B cell (primary cell): ENCODE results near the gene PRPF19. TPM values are rescaled to one million over a fixed set of nuclear protein-coding genes. Genes with fewer than 3 reads are reported as not detected.

ENCODE experiments used
- ATAC-seq: fragments of 200-7000 bp; cut with Tn5 transposase; one replicate; pipeline ENCODE4 v1.10.0; 2021; ENCODE audit warnings: low read depth, mild to moderate bottlenecking, moderate number of reproducible peaks, moderate library complexity
- CTCF ChIA-PET: fragments of 350-600 bp; sonication (Branson Sonifier 250); formaldehyde crosslinking; loops from one replicate; lab custom pipeline; 2021; ENCODE audit warnings: antibody characterized with exemption, inconsistent platforms; lab: Charles Lee
- POLR2A ChIA-PET: fragments of 350-600 bp; sonication (Branson Sonifier 250); formaldehyde crosslinking; loops from one replicate; lab custom pipeline; 2021; ENCODE audit warnings: antibody characterized with exemption; lab: Charles Lee
- DNase-seq: peaks from one replicate; pipeline ENCODE4 v3.0.0; 2013
- H2AFZ ChIP-seq: 2 replicates; pipeline ENCODE4 v1.6.1; 2012; ENCODE audit warnings: mild to moderate bottlenecking, low read depth, low read length; ENCODE audit not compliant: insufficient read depth, poor library complexity, severe bottlenecking
- H3K27ac ChIP-seq, 2 donors: 1 replicate in 1 of 2; 2 replicates in 1 of 2; pipeline ENCODE4 v1.5.1; 2012 to 2013; ENCODE audit warnings: low read length in 2 of 2, mild to moderate bottlenecking in 2 of 2, moderate library complexity in 1 of 2
- H3K27me3 ChIP-seq, 4 experiments: fragments of 200-600 bp in 1 of 4; sonication (generic) in 1 of 4; replicated peaks in 1 of 4; 1 replicate in 2 of 4; 2 replicates in 2 of 4; pipeline versions ENCODE4 v1.6.1 to v1.7.0; 2013 to 2016; ENCODE audit warnings: low read length in 3 of 4, mild to moderate bottlenecking in 2 of 4, mixed read lengths in 1 of 4, moderate library complexity in 1 of 4; ENCODE audit not compliant: insufficient read depth in 4 of 4, control insufficient read depth in 3 of 4; ENCODE audit errors: control extremely low read depth in 1 of 4
- H3K36me3 ChIP-seq, 2 experiments: replicated peaks in 1 of 2; 1 replicate in 1 of 2; 2 replicates in 1 of 2; pipeline versions ENCODE4 v1.6.1 to v1.7.1; 2013; ENCODE audit warnings: low read length in 1 of 2; ENCODE audit not compliant: insufficient read depth in 2 of 2, control insufficient read depth in 1 of 2; ENCODE audit errors: control extremely low read depth in 1 of 2, extremely low read depth in 1 of 2
- H3K4me1 ChIP-seq, 2 donors: fragments of 200-600 bp in 1 of 2; sonication (generic) in 1 of 2; 1 replicate in 1 of 2; 2 replicates in 1 of 2; pipeline versions ENCODE4 v1.5.1 to v1.6.1; 2013 to 2017; ENCODE audit warnings: low read length in 2 of 2; ENCODE audit not compliant: control insufficient read depth in 2 of 2, insufficient read depth in 2 of 2
- H3K4me2 ChIP-seq: replicated peaks from 2 replicates; pipeline ENCODE3; 2012; ENCODE audit warnings: mild to moderate bottlenecking, low read depth, low read length; ENCODE audit not compliant: poor library complexity, severe bottlenecking
- H3K4me3 ChIP-seq, 5 experiments: fragments of 200-600 bp in 1 of 5; sonication (generic) in 1 of 5; 1 replicate in 3 of 5; 2 replicates in 2 of 5; pipeline versions ENCODE4 v1.5.1 to v1.7.0; 2011 to 2016; ENCODE audit warnings: low read length in 4 of 5, mild to moderate bottlenecking in 4 of 5, low read depth in 2 of 5, control low read depth in 1 of 5, moderate library complexity in 1 of 5; ENCODE audit not compliant: insufficient read depth in 1 of 5; ENCODE audit errors: control extremely low read depth in 1 of 5, extremely low read depth in 1 of 5
- H3K79me2 ChIP-seq: fragments of 200-600 bp; sonication (generic); one replicate; pipeline ENCODE4 v1.6.0; 2016; ENCODE audit warnings: low read length; ENCODE audit not compliant: control insufficient read depth, insufficient read depth
- H3K9ac ChIP-seq: fragments of 200-600 bp; sonication (generic); 2 replicates; pipeline ENCODE4 v1.6.1; 2017; ENCODE audit warnings: mild to moderate bottlenecking, low read length, moderate library complexity
- H3K9me3 ChIP-seq, 3 donors: one replicate each; pipeline versions ENCODE4 v1.6.1 to v1.7.1; 2013; ENCODE audit warnings: low read length in 2 of 3; ENCODE audit not compliant: control insufficient read depth in 2 of 3, insufficient read depth in 1 of 3; ENCODE audit errors: control extremely low read depth in 1 of 3
- H4K20me1 ChIP-seq: 2 replicates; pipeline ENCODE4 v1.6.0; 2012; ENCODE audit warnings: mild to moderate bottlenecking, low read length; ENCODE audit not compliant: insufficient read depth, control insufficient read depth, poor library complexity, severe bottlenecking
- H3K27ac Mint-ChIP-seq: one replicate; pipeline ENCODE4 v1.8.0; 2021; ENCODE audit warnings: mixed read lengths
- H3K27me3 Mint-ChIP-seq: one replicate; pipeline ENCODE4 v1.8.0; 2021; ENCODE audit warnings: mixed read lengths
- H3K4me1 Mint-ChIP-seq: one replicate; pipeline ENCODE4 v1.8.0; 2021; ENCODE audit warnings: mixed read lengths
- H3K4me3 Mint-ChIP-seq: one replicate; pipeline ENCODE4 v1.8.0; 2021; ENCODE audit warnings: mixed read lengths
- H3K9me3 Mint-ChIP-seq: one replicate; pipeline ENCODE4 v1.8.0; 2022; ENCODE audit warnings: mixed read lengths; ENCODE audit not compliant: insufficient read depth
- EZH2 ChIP-seq: IDR thresholded peaks from 2 replicates; pipeline ENCODE4 v1.6.1; 2012; ENCODE audit warnings: borderline replicate concordance, low read depth, mild to moderate bottlenecking, moderate library complexity, low read length; ENCODE audit not compliant: insufficient read depth, poor library complexity, severe bottlenecking
- WGBS: methylation state at CpG from one replicate; pipeline ENCODE4 v1.1.5; 2013; ENCODE audit warnings: missing lambda C conversion rate; ENCODE audit not compliant: insufficient coverage; 5-methylcytosine and 5-hydroxymethylcytosine counted together
- intact Hi-C: fragments of 100-400 bp; cut with micrococcal nuclease; formaldehyde crosslinking; loops from one replicate; pipeline ENCODE4 v1.10.0; 2022
- polyA plus RNA-seq: library from polyadenylated mRNA; depleted of rRNA; stranded (reverse); fragments of >200 nt; gene quantifications from 2 replicates; pipeline ENCODE4 v1.2.3, GENCODE V29; 2012
- total RNA-seq, 2 donors: library from RNA; stranded (reverse); fragments of 120-200 nt in 1 of 2; gene quantifications; 1 replicate in 1 of 2; 2 replicates in 1 of 2; pipeline versions ENCODE4 v1.2.3 to v1.2.4, GENCODE V29; 2013 to 2022
- TF ChIP-seq, protein P1 (sequence below): fragments of 200-600 bp; IDR thresholded peaks from one replicate; pipeline ENCODE4 v1.8.0; 2022; ENCODE audit warnings: antibody characterized with exemption, mild to moderate bottlenecking

The PRPF19 gene
- total and polyA plus RNA-seq, 2 donors (not counting 1 experiment from before 2014, with no cell fraction given) = 41.8 to 89.9 TPM

DNA sequence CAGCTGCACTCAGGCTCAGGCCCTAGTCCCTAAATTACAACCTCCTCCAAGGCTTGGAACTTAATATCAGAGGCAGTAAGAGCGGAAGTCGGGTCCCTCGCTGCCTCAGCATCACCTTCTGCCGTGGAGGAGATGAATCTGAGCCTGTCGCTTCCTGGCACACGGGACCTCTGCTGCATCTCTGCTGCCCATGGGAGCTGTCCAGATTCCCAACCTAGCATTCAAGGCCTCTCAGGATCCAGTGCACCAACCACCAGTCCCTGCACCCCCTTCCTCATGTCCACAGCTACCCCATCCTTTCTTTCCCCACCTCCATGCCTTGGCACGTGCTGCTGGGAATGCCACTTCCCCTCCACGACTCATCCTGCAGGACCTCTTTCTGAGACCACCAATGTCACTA is 48.1 kb downstream of the PRPF19 start:
- peaks cover 9% of the 10 kb centered on the region for H3K4me1 Mint-ChIP-seq
- Histone ChIP-seq H3K27me3 (peaks cover 0 to 3% (median 0%) of the 10 kb centered on the region in 4 experiments), H3K4me3 (no peak overlapping the region), H3K36me3 (no peaks in the 10 kb centered on the region), H2AFZ (no peak overlapping the region), H3K9me3 (no peaks in the 10 kb centered on the region), H3K27ac (no peak overlapping the region), H3K79me2 (no peaks in the 10 kb centered on the region), H3K9ac (no peak overlapping the region), H3K4me1 (peaks cover 4 to 7% of the 10 kb centered on the region in 2 donors), H3K4me2 (no peak overlapping the region), H4K20me1 (no peaks in the 10 kb centered on the region)
- no peak for DNase-seq
- POLR2A ChIA-PET = no interaction called here
- no peaks in the 10 kb centered on the region for H3K9me3 Mint-ChIP-seq
- intact Hi-C loops = no loop called here
- H3K27me3 Mint-ChIP-seq = no peaks in the 10 kb centered on the region
- ATAC-seq = no peak
- 91% methylated on average over 7 of the region's 8 CpGs for WGBS
- no peak overlapping the region for H3K4me3 Mint-ChIP-seq
- H3K27ac Mint-ChIP-seq = no peak overlapping the region
- CTCF ChIA-PET = no interaction called here
- TF ChIP-seq EZH2 = no peak
- TF ChIP-seq, protein P1, sequence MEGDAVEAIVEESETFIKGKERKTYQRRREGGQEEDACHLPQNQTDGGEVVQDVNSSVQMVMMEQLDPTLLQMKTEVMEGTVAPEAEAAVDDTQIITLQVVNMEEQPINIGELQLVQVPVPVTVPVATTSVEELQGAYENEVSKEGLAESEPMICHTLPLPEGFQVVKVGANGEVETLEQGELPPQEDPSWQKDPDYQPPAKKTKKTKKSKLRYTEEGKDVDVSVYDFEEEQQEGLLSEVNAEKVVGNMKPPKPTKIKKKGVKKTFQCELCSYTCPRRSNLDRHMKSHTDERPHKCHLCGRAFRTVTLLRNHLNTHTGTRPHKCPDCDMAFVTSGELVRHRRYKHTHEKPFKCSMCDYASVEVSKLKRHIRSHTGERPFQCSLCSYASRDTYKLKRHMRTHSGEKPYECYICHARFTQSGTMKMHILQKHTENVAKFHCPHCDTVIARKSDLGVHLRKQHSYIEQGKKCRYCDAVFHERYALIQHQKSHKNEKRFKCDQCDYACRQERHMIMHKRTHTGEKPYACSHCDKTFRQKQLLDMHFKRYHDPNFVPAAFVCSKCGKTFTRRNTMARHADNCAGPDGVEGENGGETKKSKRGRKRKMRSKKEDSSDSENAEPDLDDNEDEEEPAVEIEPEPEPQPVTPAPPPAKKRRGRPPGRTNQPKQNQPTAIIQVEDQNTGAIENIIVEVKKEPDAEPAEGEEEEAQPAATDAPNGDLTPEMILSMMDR = no peak

DNA sequence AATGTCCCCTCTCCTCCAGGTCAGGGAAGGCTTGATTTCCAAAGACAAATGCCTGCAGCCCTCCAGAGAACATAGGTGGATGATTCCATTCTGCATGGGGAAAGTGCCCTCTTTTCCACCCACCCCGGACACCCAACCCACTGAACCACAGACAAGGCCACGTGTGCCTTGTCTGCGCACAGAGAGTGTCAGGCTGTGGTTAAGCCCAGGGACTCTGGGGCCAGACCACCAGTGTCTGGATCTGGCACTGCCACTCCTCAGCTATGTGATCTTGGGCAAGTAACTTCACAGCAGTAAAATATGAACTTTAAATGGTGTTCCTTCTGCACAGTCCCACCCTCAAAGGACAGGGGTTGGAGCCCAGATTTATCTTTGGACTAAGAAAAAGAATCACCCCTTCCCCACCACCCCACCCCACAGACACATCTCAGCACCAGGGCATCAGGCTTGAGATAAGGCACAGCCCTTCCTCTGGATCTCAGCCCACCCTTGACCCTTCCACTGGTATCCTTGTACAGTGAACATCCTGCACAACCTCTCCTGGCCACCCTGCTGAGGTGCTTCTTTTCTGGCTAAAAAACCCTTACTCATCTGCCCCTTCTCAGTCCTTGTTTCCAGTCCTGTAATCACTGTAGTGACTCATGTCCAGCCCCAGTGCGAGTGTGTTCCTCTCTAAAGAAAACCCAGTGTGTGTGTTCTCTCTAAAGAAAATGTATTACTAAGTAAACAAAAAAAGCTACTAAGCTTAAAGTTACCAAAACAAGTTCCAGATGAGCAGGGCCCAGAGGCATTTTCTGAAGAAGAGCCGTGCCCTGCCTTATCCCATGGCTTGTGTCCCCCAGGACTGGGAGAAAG is 48.8 kb downstream of the PRPF19 start:
- H3K9ac ChIP-seq = no peak overlapping the region
- H3K27me3 Mint-ChIP-seq = no peaks in the 10 kb centered on the region
- H3K4me1 ChIP-seq = peaks cover 4 to 7% of the 10 kb centered on the region in 2 donors
- H3K4me3 ChIP-seq = no peak overlapping the region
- H3K27ac ChIP-seq = no peak overlapping the region
- H3K4me1 Mint-ChIP-seq = peaks cover 9% of the 10 kb centered on the region
- H3K4me3 Mint-ChIP-seq = no peak overlapping the region
- DNase-seq (no peak), ATAC-seq (no peak)
- 54% methylated on average over 3 of the region's 5 CpGs for WGBS
- TF ChIP-seq EZH2 = no peak
- TF ChIP-seq, protein P1 = no peak
- no peak overlapping the region for H2AFZ ChIP-seq
- ChIA-PET CTCF (no interaction called here), POLR2A (no interaction called here)
- intact Hi-C loops = no loop called here
- no peak overlapping the region for H3K4me2 ChIP-seq
- no peaks in the 10 kb centered on the region for H3K9me3 ChIP-seq
- H3K9me3 Mint-ChIP-seq = no peaks in the 10 kb centered on the region
- no peaks in the 10 kb centered on the region for H4K20me1 ChIP-seq
- H3K36me3 ChIP-seq = no peaks in the 10 kb centered on the region
- no peak overlapping the region for H3K27ac Mint-ChIP-seq
- H3K27me3 ChIP-seq = peaks cover 0 to 3% (median 0%) of the 10 kb centered on the region in 4 experiments
- no peaks in the 10 kb centered on the region for H3K79me2 ChIP-seq
